ENCODE measurements around the gene SLC29A4. TPM values are rescaled to one million over a fixed set of nuclear protein-coding genes. Genes with fewer than 3 reads are reported as not detected.
"Not testable (repeated sequence)": the region's sequence is repeated elsewhere in the genome, so short reads cannot be mapped to it uniquely, and the experiment has no call there.

Gene SLC29A4
- total RNA-seq, 1 experiment from 2014 or later = 4.4 TPM

DNA sequence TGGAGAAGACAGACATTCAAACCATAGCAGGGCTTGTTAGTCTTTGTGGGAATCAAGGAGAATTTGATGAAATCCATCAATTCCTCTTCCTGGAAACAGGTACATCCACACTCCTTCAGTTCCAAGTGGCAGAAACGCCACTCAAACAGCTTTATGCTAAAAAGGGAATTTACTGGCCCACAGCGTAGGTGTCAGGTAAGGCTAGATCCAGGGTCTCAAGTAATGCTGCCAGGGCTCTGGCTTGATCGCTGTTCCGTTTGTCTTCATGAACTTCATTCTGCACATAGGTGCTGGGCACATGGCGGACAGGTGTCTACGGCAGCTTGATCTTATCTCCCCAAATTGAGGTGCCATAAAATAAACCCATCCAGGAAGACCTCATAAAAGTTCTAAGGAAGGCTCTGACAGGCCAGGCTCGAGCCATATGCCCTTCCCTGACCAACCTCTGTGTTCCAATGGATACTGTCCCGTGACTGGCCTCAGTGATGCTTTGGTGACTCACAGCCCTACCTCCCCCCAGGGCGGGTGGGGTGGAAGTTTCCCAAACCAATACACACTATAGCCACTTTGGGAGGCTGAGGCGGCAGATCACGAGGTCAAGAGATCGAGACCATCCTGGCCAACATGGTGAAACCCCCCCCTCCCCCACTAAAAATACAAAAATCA is 12.6 kb upstream of the SLC29A4 start:
- DNase-seq = peak; percentile 13
- H3K36me3 ChIP-seq, H3K4me3 ChIP-seq, H3K9me3 ChIP-seq, H3K27me3 ChIP-seq: not testable (repeated sequence)

DNA sequence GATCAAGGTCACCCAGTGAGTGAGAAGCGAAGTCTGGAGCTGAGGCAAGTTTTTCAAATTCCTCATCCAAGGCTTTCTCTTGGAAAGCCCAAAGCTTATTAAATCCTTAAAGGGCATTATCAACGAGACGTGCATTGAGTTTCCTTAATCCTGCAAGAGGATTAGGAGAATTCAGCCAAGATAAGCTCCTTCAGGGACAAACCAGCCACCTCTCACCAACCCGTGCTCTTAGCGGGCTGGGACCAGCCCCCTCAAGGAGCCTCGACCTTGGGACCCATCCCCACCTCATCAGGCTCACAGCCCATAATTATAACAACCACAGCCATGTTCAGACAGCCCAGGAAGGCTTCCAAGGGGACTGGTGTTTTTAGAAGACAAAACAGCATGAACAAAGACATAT is 12.0 kb upstream of the SLC29A4 start:
- Histone ChIP-seq H3K9me3 (no peaks in the 10 kb centered on the region), H3K4me3 (no peak overlapping the region), H3K36me3 (no peaks in the 10 kb centered on the region), H3K27me3 (no peaks in the 10 kb centered on the region)
- no peak for DNase-seq

DNA sequence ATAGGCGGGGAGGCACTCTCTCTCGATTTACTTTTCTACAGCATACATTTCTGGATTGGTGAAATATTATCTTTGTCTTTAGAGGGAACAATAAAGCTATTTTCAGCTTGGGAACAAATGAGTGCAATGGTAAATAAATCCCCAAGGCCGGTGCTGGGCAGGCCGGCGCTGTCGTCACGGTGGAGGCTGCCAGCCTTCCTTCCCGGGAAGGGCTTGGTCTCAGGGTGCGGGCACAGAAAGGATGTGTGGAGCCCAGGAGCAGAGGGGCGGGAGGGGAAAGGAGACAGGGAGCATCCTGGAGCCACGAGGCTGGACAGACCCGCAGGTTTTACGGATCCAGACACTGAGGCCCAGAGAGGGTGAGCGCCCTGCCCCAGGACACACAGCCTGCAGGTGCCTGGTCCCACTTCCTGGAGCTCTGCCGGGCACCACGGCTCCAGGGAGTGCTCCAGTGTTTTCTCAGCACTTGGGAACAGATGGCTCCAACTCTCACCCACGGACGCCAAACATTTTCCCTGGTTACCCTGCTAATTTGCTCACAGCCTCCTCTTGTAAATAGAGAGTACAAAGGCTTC is 8.8 kb upstream of the SLC29A4 start:
- H3K27me3 ChIP-seq, DNase-seq, H3K9me3 ChIP-seq, H3K4me3 ChIP-seq, H3K36me3 ChIP-seq: not testable (repeated sequence)

DNA sequence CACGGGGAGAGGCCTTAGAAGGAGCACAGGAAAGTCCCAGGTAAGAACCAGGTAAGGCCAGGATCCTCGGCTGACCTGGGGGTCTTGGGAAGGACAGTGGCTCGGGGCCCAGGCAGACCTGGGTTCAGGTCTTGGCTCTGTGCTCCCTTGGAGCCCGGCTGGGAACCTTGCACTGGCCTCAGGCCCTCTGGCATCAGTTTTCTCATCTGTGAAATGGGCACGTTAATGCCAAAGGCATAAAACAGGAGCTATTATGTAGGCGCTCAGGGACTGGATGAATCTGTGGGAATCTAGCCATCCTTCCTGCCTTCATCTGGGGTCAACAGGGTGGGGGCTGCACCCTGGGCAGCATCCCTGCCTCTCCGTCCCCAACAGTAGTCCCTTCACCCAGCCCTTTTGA is 8.3 kb upstream of the SLC29A4 start:
- Histone ChIP-seq H3K9me3 (no peaks in the 10 kb centered on the region), H3K4me3 (no peak overlapping the region), H3K36me3 (no peaks in the 10 kb centered on the region), H3K27me3 (no peaks in the 10 kb centered on the region)
- DNase-seq = no peak

DNA sequence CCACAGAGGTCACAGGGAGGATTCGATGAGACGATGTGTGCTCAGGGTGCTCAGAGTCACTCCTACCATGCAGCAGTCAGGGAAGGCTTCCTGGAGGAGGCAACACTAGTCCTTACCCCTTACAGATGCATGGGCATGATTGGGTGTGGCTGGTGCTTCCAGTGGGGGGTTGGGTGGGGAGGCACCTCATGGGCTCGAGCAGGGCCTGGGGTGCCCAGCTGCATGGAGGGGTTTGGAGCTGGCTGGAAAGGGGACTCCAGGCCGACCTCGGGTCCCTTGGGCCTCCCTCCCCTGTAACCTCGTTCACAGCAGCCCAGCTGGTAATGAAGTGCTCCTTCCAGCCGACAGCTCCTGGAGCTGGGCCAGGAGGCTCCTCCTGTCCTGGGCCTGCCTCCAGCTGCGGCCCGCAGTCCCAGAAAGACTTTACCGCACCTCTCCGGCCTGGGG is 7.7 kb upstream of the SLC29A4 start:
- not testable (repeated sequence) for DNase-seq, H3K4me3 ChIP-seq, H3K27me3 ChIP-seq, H3K9me3 ChIP-seq, H3K36me3 ChIP-seq

DNA sequence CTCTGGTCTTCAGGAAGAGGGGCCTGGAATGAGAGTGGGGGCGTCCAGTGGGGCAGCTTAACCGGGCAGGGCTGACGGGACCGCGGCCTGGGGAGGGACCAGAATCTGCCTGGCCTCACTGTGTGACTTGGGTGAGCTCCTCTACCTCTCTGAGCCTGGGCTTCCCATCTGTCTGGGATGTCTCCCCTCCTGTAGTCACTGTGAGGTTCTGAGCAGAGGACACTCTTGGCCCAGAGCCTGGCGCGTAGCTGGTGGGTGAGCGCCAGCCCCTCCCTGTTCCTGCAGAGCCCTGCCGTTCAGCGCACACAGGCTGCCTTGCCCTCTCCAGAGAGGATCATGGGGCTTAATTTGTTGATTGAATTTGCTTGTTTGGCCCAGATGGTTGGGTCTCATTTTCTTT is 7.2 kb upstream of the SLC29A4 start:
- H3K9me3 ChIP-seq, H3K4me3 ChIP-seq, DNase-seq, H3K27me3 ChIP-seq, H3K36me3 ChIP-seq: not testable (repeated sequence)

DNA sequence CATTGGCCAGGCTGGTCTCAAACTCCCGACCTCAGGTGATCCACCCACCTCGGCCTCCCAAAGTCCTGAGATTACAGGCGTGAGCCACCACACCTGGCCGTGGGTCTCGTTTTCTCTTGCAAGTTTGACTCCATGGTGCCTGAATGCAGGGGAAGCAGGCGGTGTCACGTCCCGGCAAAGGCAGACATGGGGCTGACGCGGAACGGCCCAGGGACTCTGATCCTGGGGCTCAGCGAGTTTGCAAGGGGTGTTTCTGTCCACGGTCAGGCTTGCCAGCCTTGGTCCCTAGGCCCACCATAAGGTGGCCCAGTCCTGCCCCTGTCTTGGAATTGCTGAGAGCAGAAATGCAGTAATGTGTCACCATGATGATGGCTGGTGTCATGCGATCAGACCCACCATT is 6.6 kb upstream of the SLC29A4 start:
- not testable (repeated sequence) for H3K4me3 ChIP-seq, H3K36me3 ChIP-seq, DNase-seq, H3K27me3 ChIP-seq, H3K9me3 ChIP-seq

DNA sequence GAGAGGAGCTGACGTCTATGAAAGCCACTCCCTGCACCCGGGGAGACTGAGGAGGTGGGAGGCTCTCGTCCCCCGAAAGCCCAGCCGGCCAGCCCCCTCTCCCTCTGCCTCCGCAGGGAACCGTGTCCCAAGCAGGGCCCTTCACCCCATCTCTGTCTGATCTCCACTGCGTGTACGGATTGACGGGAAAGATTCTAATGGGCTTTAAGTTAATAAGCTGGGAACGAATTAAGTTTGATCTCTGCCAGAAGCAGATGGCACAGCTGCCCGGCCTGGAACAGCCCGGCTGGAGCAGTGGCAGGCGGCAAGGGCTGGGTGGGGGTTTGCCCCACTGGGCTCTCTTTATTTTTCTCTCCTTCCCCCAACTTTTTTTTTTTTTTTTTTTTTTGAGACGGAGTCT is 6.1 kb upstream of the SLC29A4 start:
- Histone ChIP-seq H3K27me3 (no peaks in the 10 kb centered on the region), H3K9me3 (no peaks in the 10 kb centered on the region), H3K36me3 (no peaks in the 10 kb centered on the region), H3K4me3 (no peak overlapping the region)
- DNase-seq = no peak

DNA sequence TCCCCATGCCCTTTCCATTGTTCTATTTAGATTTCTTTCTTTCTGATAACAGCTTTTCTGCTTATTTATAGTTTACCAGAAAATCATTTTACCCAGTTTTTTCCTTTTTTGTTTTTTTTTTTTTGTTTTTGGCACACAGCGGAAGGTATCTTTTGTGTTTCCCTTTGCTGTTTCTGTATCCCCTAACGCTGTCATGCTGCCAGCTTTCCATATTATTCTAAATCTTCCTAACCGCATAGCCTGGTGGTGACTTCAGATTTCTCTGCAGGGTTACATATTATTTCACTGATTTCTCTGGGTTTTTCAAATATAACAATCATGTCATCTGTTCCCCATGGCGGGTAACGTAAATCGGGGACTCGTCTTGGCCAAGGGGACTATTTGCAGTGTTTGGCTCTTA is 4.0 kb upstream of the SLC29A4 start:
- H3K9me3 ChIP-seq = no peaks in the 10 kb centered on the region
- H3K36me3 ChIP-seq = no peaks in the 10 kb centered on the region
- H3K27me3 ChIP-seq = no peaks in the 10 kb centered on the region
- no peak for DNase-seq
- H3K4me3 ChIP-seq = no peak overlapping the region

DNA sequence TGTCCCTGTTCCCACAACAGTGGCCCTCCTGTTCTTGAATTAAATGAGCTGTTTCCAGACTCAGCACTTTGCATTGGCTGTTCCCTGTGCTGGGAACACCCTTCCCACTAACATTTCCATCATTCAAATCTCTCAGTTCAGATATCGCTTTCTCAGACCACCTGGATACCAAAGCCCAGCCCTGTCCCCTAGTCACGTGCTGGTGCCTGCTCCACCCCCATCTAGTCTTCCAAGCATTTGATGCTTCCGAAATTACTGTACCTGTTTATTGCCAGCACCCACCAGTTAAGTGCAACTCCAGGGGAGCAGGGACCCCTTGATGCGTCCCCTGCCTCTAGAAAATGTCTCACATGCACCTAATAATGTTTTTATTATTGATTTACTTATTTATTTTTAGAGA is 3.0 kb upstream of the SLC29A4 start:
- Histone ChIP-seq H3K27me3 (no peaks in the 10 kb centered on the region), H3K36me3 (no peaks in the 10 kb centered on the region)
- DNase-seq = no peak

DNA sequence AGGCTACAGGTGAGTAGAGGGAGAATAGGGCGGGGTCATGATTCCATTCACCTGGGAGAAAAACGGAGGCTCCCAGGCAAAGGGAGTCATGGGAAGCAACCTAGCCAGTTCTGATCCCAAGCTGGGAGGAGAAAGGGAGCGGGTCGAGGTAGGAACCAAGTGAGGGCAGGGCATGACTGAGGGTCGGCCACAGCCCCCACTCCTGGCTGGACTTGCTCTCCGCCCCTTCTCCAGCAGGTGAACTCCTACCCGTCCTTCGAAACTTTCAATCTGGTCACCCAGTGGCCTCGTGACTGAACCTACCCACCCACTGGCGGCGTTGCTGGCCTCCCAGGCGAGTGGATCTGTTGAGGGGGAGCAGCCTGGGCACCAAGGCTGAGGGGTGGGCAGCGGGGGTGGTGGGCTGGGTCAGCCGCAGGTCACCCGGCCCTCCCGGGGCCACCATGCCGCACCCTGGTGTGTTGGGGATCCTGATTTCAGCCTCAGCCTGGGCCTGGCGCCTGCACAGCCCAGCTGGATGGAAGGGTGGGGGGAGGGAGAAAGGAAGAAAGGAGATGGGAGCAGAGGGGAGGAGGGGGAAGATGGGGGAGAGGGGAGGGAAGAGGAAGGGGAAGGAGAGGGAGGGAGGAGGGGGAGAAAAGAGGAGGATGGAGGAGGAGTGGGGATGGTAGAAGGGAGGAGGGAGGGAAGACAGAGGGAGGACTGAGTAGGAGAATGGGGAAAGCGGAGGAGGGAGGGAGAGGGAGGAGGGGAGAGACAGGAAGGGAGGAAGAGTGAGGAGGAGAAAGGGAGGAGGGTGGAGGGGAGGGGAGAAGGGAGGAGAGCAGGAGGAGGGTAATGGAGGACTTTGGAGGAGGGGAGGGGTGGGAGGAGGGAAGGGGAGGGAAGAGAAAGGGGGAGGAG is 894 bp upstream of the SLC29A4 start:
- not testable (repeated sequence) for H3K9me3 ChIP-seq, DNase-seq, H3K4me3 ChIP-seq, H3K36me3 ChIP-seq, H3K27me3 ChIP-seq

More for the DNA sequence above, 3.0 kb upstream of the SLC29A4 start:
- H3K9me3 ChIP-seq = no peaks in the 10 kb centered on the region
- H3K4me3 ChIP-seq = no peak overlapping the region

DNA sequence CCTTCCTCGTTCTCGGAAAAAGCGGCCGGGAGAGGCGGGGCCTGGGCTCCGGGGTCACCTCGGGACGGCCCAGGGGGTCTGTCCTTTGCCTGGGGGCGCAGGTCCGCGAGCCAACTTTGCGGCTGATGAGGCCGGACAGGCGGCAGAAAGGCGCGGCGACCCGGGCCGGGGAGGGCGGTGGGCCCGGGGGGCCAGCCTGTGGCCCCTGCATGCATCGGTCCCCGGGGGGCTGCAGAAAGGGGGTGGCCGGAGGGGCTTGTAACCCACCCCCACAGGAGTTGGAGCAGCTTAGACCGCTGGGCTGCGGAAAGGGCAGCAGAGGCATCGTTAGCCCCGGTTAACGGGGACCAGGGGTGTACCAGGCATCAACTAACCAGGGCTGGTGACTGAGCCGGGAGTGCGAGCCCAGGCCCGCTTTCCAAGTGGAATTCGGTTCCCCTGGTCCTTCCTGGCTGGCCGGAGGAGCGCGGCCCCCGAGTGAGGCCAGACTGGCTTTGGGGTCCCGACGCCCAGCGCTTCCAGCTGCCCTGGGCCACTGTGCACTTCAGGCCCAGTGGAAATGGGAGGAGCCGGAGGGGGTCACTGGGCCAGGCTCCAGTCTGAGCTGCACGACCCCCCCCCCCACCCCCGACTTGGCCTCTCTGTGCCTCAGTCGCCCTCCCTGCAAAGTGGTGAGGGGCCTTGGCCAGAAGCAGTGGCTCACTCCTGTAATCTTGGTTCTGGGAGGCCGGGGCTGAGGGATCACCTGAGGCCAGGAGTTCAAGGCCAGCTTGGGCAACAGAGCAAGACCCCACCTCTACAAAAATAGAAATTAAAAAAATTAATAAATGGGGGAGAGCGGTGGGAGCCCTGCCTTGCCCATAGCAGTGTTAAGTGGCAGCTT is 919 bp downstream of the SLC29A4 start:
- no peak for DNase-seq
- H3K4me3 ChIP-seq = no peak overlapping the region

DNA sequence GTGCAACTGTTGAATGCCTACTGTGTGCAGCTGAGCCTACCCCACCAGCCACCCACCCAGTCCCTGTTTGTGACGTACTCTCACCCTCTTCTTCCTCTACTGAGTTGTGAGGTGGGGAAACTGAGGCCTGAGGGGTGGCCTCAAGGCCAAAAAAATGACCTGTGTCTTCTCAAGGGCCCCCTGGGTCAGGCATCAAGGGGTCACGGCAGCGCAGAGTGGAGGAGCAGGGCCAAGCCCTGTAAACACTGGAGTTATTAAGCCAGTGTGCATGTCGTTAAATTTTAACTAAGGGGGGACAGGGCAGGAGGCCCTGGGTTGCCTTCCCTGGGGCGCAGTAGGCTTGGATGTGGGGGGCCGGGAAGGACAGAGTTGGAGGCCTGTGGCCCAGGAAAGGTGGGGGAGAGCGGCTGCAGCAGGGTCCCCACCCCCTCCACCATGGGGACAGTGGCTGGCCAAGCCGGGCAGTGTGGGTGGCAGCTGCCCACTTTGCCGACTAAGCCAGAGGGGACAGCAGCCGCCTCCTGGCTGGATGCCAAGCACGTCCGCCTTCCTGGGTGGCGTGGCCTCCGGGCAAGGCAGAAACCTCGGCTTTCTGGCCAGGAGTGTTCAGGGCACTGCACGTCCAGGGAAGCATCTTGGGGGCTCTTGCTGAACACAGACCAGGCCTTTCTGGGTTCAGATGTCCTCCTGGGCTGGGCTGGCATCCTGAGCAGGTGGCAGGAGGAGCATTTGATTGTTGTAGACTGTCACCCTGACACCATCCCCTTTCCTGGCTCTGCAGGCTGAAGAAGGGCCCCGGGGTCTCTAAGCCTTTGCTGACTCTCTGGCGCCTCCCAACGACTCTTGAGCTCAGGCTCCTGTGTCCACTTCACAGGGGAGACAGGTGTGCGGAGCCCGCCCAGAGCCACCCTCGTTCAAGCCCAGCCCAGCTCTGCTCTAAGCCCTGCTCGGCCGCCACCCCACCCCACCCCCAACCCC is 1.9 kb downstream of the SLC29A4 start:
- H3K27me3 ChIP-seq = no peaks in the 10 kb centered on the region
- H3K4me3 ChIP-seq = no peak overlapping the region
- no peak for DNase-seq
- no peaks in the 10 kb centered on the region for H3K36me3 ChIP-seq
- H3K9me3 ChIP-seq = no peaks in the 10 kb centered on the region

More for the DNA sequence above, 919 bp downstream of the SLC29A4 start:
- Histone ChIP-seq H3K36me3 (no peaks in the 10 kb centered on the region), H3K27me3 (no peaks in the 10 kb centered on the region), H3K9me3 (no peaks in the 10 kb centered on the region)

DNA sequence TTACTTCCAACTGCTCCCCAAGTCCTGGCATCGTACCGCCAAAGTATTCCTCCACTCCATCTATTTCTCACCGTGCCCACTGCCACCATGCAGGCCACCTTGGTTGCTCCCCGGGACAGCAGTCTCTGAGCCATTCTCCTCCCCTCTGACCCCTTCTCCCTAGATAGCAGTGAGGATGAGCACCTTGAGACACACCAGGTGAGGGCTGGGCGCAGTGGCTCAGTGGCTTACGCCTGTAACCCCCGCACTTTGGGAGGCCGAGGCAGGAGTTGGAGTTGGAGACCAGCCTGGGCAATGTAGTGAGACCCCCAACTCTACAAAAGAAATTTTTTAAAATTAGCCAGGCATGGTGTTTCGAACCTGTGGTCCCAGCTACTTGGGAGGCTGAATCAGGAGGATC is 4.2 kb downstream of the SLC29A4 start:
- Histone ChIP-seq H3K4me3 (no peak overlapping the region), H3K9me3 (no peaks in the 10 kb centered on the region), H3K36me3 (no peaks in the 10 kb centered on the region), H3K27me3 (no peaks in the 10 kb centered on the region)
- DNase-seq = no peak

DNA sequence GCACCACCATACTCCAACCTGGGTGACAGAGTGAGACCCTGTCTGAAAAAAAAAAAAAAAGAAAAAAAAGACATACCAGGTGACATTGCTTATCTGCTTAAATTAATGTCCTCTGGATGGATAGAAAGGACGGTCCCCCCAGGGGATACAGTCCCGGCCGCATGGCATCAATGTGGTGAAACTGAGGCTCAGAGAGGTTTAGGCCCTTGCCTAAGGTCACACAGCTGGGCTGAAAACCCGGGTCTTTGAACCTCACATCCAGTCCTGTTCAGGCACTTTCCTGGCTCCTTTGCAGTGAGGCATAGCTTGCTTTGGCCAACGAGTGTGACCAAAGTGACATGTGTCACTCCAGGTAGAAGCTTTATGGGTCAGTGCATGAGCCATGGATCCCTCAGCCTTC is 4.6 kb downstream of the SLC29A4 start:
- not testable (repeated sequence) for H3K36me3 ChIP-seq, H3K4me3 ChIP-seq, H3K27me3 ChIP-seq, H3K9me3 ChIP-seq, DNase-seq

DNA sequence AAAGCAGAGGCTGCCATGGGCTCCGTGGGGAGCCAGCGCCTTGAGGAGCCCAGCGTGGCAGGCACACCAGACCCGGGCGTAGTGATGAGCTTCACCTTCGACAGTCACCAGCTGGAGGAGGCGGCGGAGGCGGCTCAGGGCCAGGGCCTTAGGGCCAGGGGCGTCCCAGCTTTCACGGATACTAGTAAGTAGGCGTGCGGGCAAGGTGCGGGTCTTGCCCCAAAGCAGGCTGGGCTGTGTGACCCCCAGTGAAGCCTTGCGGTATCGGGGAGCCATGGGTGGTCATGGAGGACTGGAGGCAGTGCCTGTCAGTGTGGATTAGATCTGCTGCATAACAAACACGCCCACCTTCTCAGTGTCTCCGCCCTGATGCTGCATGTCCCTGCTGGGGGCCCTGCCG is 5.1 kb downstream of the SLC29A4 start:
- no peaks in the 10 kb centered on the region for H3K36me3 ChIP-seq

More for the DNA sequence above, 5.1 kb downstream of the SLC29A4 start:
- Histone ChIP-seq H3K9me3 (no peaks in the 10 kb centered on the region), H3K4me3 (no peak overlapping the region), H3K27me3 (no peaks in the 10 kb centered on the region)
- no peak for DNase-seq
